ENCODE measurements around the gene MEOX1.
A peak's percentile ranks its signal among the peaks of the same experiment; 100 is the strongest.
"Not testable (repeated sequence)": the region's sequence is repeated elsewhere in the genome, so short reads cannot be mapped to it uniquely, and the experiment has no call there.

Gene MEOX1

DNA sequence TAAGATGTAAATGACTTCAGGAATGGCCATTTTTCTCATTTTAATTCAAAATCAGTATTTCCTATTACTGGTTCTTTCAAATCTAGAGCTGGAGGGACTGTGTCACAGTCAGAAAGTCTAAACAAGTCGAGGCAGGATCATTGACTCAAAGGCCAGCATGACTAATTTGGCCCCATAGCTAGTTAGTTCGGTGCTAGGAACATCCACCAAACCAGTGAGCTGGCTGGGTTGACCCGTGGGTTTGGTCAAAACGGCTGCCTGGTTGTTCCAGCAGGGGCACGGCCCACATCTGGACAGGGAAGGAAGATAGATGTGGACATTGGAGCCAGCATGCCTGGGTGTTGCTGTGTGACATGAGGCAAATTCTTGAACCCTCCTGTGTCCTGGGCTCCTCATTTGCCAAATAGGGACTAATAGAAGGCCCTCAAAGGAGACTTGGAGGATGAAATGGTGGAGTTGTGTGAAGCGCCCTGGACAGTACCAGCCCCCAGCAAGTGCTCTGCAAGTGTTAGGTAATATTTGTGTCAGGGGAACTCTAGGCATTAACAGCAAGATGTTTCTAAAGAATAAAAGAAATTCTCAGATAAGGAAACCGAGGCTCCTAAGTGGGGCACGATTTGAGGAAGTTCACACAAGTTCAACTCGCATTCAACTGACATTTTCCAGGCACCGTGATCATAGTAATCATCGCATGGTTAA, 46.2 kb downstream of the MEOX1 start:
- DNase-seq = no peak

- no peak for DNase-seq
Measured at GRCh38 chr17:43614561-43614960, 47.2 kb downstream of the MEOX1 start.

- DNase-seq = no peak
Measured at GRCh38 chr17:43613917-43614316, 47.8 kb downstream of the MEOX1 start.

DNA sequence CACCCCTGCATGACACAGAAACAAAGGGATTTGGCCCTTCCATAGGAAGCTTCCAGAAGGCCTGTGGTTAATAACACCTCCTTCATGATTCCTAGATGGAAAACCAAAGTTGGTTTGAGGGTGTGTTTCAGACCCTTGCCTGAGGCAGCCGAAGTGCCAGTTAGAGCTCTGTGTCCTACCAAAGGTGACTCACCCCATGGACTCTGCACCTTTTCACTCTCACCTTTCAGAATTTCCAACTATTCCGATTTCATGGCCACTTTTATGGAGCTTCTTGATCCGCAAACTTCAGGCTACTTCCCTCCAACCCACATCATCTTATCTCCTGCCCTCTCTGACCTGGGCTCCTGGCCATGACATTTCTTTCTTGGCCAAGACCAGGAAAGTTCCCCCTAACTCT, 49.2 kb downstream of the MEOX1 start:
- no peak for DNase-seq

DNA sequence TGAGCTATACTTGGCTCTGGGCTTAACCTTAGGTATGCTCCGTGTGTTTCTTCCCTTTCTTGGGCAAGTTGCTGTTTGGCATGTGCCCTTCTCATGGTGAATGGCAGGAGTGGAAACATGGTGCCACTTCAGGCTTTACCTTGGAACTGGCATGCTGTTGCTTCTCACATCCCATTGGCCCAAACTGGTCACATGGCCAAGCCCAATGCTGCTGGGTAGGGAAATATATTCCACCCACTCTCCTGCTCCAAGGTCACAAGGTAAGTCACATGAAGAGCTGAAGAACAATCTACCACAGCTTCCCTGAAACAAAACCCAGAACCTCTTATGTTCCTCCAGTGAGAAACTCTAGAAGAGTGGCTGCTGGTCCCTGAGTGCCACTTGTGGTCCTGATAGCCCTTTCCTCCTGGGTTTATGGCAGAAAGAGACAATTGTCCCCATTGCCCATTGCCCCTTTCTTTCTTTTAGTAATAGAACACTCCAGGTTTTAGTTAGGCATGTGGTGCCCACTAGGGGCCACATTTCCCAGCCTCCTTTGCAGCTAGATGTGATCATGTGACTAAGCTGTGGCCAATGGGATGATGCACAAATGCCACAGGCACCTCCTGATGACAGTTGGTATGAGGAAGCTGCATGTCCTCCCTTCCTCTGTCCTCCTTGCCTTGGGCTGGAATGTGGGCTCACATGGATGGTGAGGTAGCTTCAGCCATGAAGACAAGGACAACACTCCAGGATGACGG, 50.3 kb downstream of the MEOX1 start:
- no peak for DNase-seq

- no peak for DNase-seq
Measured at GRCh38 chr17:43609613-43610385, 51.9 kb downstream of the MEOX1 start.

DNA sequence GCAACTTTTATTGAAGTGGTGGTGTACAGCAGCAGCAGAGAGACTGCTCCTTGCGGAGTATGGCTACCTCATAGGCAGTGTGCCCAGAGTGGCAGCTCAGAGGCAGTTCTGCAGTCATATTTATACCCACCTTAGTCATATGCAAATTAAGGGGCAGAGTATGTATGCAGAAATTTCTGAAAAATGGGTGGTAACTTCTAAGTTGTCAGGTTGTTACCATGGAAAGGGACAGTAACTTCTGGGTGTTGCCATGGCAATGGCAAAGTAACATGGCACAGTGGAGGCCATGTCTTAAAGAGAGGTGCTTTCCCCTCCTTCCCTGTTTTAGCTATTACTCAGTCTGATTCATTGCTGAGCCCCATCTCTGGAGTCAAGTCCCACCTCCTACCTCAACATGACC, 53.4 kb downstream of the MEOX1 start:
- DNase-seq = peak; percentile 55

DNA sequence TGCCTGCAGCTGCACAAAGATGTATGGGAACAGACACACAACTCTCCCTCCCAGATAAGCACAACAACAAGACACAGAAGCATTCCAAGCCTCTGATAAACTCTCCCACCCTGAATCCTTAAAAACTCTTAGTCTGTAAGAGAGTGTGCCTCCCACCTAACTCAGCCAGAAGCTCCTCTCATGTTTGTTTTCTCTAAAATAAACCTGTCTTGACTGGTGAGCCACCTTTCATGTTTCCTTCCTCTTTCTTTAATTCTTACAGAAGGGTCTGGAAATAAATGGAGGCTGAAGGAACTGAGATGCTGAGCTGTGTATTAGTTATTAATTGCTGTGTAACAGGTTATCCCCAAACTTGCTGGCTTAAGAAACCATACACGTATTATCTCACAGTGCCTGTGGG, 57.2 kb downstream of the MEOX1 start:
- no peak for DNase-seq

GRCh38 chr17:43603321-43603720, 58.4 kb downstream of the MEOX1 start:
- no peak for DNase-seq

GRCh38 chr17:43602556-43602955, 59.2 kb downstream of the MEOX1 start:
- DNase-seq = not testable (repeated sequence)

GRCh38 chr17:43601280-43602039, 60.3 kb downstream of the MEOX1 start:
- peak; percentile 32 for DNase-seq

GRCh38 chr17:43599835-43600234, 61.9 kb downstream of the MEOX1 start:
- no peak for DNase-seq

DNA sequence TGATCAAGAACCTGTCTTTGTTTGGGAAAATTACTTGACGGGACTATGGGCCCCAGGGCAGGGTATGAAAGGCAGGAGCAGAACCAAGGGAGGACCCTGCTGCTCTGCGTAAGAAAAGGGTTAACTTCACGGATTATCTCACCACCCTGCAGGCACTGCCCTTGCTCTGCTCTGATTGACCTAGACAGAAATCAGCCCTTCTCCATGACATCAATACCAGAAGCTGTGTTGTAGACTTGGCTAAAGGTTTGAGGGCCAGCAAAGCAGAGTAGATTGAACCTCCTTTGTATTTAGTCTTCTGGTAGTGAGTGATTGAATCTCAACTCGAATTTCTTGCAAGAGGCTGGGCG, 62.7 kb downstream of the MEOX1 start:
- no peak for DNase-seq

DNA sequence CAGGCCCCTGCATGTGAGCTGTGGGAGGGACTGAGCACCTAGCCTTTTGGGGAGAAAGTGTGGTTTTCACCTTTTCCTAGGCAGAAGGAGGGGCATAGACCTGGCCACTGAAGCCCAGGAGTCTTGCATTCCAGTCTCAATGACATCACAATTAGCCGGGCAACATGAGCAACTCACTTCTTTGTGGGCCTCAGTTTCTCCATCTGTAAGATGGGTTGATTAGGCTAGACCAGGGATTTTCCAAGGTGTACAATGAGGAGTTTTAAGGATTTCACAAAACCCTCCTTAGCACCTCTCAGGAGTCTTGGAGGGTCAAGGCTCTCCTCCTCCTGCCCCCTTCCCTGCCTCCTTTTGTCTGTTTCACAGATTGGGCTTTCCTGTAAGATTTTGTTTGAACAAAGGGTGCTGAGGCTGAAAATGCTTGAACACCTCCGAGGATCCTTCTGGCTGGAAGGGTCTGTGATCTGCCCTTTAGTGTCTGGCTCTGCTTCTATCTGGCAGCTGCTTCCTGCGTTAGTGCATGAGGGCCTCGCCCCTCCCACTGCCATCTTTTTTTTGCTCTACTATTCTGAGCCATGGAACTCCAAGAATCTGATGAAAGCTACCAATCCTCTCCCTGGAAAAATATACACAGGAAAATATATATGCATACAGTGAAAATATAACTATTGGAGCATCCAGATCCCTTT, 63.2 kb downstream of the MEOX1 start:
- DNase-seq = no peak

DNA sequence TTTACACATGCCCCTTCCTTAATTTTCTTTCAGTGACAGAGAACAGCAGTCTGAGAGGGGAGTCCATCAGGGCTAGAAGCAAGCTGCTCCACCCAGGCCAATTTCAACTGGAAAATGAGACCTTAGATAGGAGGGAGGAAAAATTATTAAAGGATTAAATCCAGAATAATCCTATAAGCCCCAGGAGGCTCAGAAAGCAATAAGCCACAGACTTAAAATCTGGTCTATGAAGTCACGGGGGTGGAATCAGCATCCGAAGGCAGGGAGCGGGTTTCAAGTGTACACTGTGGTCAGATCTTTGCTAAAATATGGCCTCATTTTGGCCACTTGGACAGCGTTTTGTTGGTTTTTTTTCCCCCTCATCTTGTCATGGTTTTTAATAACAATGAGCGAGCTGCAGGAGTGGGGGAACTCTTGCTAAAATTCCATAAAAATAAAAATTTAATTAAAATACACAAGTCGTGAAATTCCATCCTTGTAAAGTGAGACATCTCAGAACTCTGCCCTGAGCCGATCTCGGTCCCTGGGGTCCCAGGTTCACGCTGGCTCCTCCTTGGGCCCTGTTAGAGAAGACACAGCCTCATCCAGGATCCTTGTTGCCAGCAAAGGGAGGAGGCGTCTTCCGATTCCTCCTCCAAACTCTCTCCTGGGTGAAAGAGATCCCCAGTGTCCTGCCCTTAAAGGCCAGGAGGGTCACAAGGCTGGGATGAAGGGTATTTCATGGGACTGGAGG, 63.9 kb downstream of the MEOX1 start:
- no peak for DNase-seq

DNA sequence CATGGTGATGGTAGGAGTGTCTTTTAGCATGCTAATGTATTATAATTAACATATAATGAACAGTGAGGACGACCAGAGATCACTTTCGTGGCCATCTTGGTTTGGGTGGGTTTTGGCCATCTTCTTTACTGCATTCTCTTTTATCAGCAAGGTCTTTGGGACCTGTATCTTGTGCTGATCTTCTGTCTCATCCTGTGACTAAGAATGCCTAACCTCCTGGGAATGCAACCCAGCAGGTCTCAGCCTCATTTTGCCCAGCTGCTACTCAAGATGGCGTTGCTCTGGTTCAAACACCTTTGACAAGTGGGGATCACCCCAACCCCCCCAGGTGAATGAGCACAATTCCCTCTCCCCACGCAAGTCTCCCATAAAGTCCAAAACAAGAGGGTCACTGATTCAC, 66.3 kb downstream of the MEOX1 start:
- no peak for DNase-seq

- no peak for DNase-seq
Measured at GRCh38 chr17:43591779-43592562, 69.8 kb downstream of the MEOX1 start.

GRCh38 chr17:43591001-43591400, 70.7 kb downstream of the MEOX1 start:
- no peak for DNase-seq

All from DMS53 (cell line).